GM20000 (cell line): Measurements from ENCODE around the gene SHISAL1.

Source experiments
- DNase-seq: peaks from one replicate; pipeline ENCODE4 v3.0.0; 2012; ENCODE audit warnings: low spot score
- TF ChIP-seq, protein P1 (sequence below): IDR thresholded peaks from 2 replicates; pipeline ENCODE4 v1.5.1; 2012; ENCODE audit warnings: mild to moderate bottlenecking, control low read depth; ENCODE audit errors: extremely low read depth, missing control alignments

Gene SHISAL1

DNA sequence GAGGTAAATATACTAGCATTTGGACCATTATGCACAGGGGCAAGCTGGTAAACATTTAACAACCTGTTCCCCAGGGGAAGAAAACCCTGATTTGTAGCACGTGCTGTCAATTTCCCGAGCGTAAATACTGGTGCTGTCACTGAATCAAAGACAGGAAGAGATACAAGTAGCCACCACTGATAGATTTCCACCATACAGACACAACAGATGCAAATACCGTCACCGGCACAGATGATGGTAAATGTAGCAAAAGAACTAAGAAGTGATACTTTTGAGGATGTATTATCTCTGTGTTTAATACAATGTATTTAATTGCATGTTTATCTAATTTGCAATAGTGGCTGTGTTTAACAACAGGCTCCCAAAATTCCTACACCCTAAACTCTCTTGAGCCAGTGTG, 39.6 kb downstream of the SHISAL1 start:
- TF ChIP-seq, protein P1, sequence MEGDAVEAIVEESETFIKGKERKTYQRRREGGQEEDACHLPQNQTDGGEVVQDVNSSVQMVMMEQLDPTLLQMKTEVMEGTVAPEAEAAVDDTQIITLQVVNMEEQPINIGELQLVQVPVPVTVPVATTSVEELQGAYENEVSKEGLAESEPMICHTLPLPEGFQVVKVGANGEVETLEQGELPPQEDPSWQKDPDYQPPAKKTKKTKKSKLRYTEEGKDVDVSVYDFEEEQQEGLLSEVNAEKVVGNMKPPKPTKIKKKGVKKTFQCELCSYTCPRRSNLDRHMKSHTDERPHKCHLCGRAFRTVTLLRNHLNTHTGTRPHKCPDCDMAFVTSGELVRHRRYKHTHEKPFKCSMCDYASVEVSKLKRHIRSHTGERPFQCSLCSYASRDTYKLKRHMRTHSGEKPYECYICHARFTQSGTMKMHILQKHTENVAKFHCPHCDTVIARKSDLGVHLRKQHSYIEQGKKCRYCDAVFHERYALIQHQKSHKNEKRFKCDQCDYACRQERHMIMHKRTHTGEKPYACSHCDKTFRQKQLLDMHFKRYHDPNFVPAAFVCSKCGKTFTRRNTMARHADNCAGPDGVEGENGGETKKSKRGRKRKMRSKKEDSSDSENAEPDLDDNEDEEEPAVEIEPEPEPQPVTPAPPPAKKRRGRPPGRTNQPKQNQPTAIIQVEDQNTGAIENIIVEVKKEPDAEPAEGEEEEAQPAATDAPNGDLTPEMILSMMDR: no peak
- no peak for DNase-seq

DNA sequence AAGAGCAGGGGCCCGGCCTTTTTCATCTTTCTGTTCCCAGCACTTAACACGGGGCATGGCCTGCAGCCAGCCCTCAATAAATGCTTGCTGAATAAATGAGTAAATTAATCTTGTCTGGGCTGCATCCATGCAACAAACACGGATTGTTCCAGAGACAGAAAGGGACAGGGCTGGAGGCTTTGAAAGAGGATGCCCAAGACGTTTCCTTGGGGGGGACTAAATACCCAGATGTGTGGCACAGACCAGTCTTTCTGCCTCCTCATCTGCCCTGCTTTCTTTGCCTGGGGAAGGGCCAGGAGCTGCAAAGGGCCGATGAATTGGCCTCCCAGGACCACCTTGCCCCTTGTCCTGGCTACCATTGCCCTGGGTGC, 40.4 kb downstream of the SHISAL1 start:
- TF ChIP-seq, protein P1: no peak
- no peak for DNase-seq

DNA sequence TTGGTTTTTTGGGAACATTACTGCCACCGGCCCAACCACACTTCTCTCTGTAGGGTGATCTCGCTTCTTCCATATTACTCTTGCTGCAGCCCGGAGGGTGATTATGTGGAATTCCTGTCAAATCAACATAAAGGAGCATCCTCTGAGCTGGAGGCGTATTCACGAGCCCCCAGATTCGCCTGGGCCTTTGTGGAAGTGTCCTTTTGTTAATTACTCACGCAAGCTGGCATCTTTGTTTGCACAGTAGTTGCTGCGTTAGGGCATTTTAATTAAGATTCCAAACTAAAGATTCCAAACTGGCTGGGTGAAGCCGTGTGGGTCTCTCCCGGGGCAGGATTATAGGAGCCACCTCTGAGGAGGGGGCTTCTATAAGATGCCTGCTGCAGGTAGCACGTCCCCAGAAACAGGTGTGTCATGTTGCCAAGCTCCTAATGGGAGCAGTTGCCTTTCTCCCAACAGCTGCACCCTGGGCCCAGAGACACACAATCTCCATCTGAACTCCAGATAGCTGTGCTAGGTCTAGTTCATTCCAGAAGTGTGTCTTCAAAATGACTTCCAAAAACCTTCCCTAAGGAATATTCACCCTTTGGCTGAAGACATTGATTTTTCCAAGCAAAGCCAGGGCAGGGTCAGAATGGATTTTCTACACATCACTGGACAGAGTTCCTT, 40.9 kb downstream of the SHISAL1 start:
- no peak for DNase-seq

DNA sequence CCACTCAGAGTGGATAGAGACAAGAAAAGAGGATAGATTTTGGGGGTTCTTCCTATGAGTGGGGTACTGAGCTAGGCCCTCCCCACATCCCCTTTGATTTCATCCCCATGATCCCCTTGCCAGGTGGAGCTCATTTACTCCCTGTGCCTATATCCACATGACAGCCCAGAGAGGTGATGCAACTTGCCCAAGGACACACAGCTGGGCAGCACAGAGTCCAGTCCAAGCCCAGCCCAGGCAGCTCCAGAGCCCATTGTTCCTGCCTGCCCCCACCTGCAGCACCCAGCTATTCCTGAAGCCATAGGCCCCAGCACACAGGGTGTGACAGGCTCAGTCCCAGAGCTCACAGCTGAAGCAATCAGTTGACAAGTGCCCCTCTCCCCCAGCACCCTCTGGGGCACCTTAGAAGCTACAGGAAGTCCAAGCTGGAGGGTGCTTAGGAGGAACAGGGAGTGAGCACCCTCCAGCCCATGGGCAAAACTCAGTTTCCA, 41.7 kb downstream of the SHISAL1 start:
- TF ChIP-seq, protein P1: no peak
- no peak for DNase-seq

More for the DNA sequence above, 40.9 kb downstream of the SHISAL1 start:
- TF ChIP-seq, protein P1: no peak

DNA sequence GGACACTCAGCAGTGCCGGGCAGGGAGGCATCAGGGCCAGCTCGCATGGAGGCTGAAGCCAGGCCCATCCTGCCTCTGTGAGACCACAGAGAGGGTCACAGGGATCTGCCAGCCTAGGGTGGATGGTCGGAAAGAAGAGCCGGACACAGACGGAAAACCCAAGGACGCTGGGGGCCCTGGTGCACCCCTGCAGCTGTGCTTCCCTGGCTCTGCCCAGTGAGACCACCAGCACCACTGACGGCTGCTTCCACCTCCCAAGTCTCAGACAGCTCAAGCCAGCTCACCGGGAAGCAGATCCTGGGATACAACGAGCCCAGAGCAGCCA, 42.2 kb downstream of the SHISAL1 start:
- TF ChIP-seq, protein P1: no peak
- no peak for DNase-seq

DNA sequence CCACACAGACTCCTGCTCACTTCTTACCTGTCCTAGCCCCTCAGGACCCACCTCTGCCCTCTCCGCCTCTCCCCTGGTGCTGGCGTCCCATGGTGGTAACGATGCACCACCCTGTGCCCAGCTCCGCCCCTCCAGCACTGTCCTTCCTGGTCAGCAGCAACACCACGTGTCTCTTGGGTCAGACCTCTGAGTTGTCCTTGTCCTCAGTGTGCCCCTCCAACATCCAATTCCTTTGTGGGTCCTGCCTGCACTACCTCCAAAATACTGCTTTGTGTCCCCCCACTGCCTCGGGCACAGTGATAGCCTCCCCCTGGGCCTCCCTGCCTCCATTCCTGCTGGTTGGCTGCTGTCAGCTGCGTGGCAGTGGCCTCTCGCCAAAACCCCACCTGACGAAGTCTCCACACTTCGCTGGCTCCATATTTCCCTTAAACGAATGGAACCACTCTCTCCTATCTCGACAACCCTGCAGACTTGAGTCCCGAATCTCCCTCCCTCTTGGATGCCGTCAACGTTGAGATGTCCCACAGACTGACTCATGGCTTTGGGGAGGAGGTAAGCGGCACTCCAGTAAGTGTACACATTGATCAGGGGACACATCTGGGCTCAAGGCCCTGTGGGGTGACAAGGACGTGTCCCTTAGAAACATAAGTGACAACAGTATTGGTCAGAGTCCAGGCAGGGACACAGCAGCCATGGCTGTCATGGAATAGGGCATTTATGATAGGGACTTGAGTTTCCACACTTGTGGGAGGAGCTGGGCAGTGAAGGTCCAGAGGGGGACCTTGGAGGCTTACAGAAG, 42.8 kb downstream of the SHISAL1 start:
- DNase-seq: no peak
- TF ChIP-seq, protein P1: no peak

DNA sequence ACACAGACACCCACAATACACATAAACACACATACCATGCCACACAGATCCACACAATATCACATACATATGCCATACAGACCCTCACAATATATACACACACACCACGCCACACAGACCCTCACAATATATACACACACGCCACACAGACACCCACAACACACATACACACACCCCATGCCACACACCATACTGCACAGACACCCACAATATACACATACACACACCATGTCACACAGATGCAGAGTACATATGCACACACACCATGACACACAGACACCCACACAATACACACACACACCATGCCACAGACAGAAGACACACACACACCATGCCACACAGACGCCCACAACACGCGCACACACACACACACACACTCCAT, 43.6 kb downstream of the SHISAL1 start:
- TF ChIP-seq, protein P1: no peak
- DNase-seq: no peak
